Thyroid gland (tissue), 4 donors: ENCODE measurements around the gene ACTL8. TPM values are rescaled to one million over a fixed set of nuclear protein-coding genes. Genes with fewer than 3 reads are reported as not detected.

ENCODE experiments used
- DNase-seq, 2 donors: peaks; one replicate each; pipeline ENCODE4 v3.0.0-alpha.2; 2019
- H3K27ac ChIP-seq, 3 donors: fragments of 200-600 bp; sonication (generic); 1 replicate in 2 of 3; 2 replicates in 1 of 3; pipeline ENCODE4 v1.5.1; 2016 to 2019; ENCODE audit warnings: mild to moderate bottlenecking in 1 of 3, moderate library complexity in 1 of 3
- H3K27me3 ChIP-seq: fragments of 200-600 bp; sonication (generic); one replicate; pipeline ENCODE4 v1.5.1; 2019
- H3K36me3 ChIP-seq, 2 donors: fragments of 200-600 bp; sonication (generic); one replicate each; pipeline ENCODE4 v1.5.1; 2016 to 2019
- H3K4me1 ChIP-seq, 2 donors: fragments of 200-600 bp; sonication (generic); one replicate each; pipeline ENCODE4 v1.5.1; 2017 to 2019
- H3K4me3 ChIP-seq, 3 donors: fragments of 200-600 bp; sonication (generic); replicated peaks in 1 of 3; 1 replicate in 2 of 3; 2 replicates in 1 of 3; pipeline ENCODE4 v1.5.1; 2016; ENCODE audit warnings: mild to moderate bottlenecking in 1 of 3
- H3K9me3 ChIP-seq: fragments of 200-600 bp; sonication (generic); one replicate; pipeline ENCODE4 v1.5.1; 2017
- CTCF ChIP-seq, 6 experiments: fragments of 200-600 bp in 3 of 6; fragments of 450-650 bp in 3 of 6; sonication (generic) in 3 of 6; IDR thresholded peaks; one replicate each; pipeline ENCODE4 v1.5.1; 2016 to 2019; ENCODE audit warnings: antibody characterized with exemption in 6 of 6, mild to moderate bottlenecking in 2 of 6, inconsistent platforms in 1 of 6, moderate library complexity in 1 of 6
- POLR2A ChIP-seq, 2 donors: fragments of 450-650 bp; IDR thresholded peaks; one replicate each; pipeline ENCODE4 v1.6.1; 2017; ENCODE audit warnings: antibody characterized with exemption in 2 of 2, mild to moderate bottlenecking in 2 of 2, moderate library complexity in 1 of 2
- WGBS, 2 donors: methylation state at CpG; one replicate each; pipeline ENCODE4 v1.1.5; 2017; 5-methylcytosine and 5-hydroxymethylcytosine counted together
- intact Hi-C: fragments of 100-400 bp; cut with DNase I; formaldehyde crosslinking; loops from one replicate; pipeline ENCODE4 v1.15.1; 2023
- total RNA-seq, 4 donors: library from RNA; depleted of rRNA; stranded (reverse); fragments of >200 nt; gene quantifications; one replicate each; pipeline ENCODE4 v1.2.3, GENCODE V29; 2016

The ACTL8 gene
- total RNA-seq, 4 donors from 2014 or later: not detected

GRCh38 chr1:17734609-17735008 lies 20.5 kb upstream of the ACTL8 start:
- WGBS, 2 donors: 67 to 70% methylated on average over 7 of the region's 7 CpGs
- no peak for TF ChIP-seq CTCF (IDR thresholded peaks at IDR 0.05)
- TF ChIP-seq POLR2A (IDR thresholded peaks at IDR 0.05): no peak
- no peak for DNase-seq
- no peak overlapping the region for H3K27ac ChIP-seq
- H3K4me1 ChIP-seq: no peaks in the 10 kb centered on the region
- H3K36me3 ChIP-seq: no peaks in the 10 kb centered on the region
- H3K9me3 ChIP-seq: no peaks in the 10 kb centered on the region
- H3K4me3 ChIP-seq: no peak overlapping the region
- H3K27me3 ChIP-seq: no peaks in the 10 kb centered on the region
- intact Hi-C loops: no loop called here

- WGBS, 2 donors: 80 to 92% methylated on average over 2 of the region's 2 CpGs
- intact Hi-C loops: no loop called here
- H3K36me3 ChIP-seq: no peaks in the 10 kb centered on the region
- H3K27me3 ChIP-seq: no peaks in the 10 kb centered on the region
- no peak overlapping the region for H3K4me3 ChIP-seq
- no peak for DNase-seq
- no peak overlapping the region for H3K27ac ChIP-seq
- TF ChIP-seq CTCF (IDR thresholded peaks at IDR 0.05) (no peak), POLR2A (IDR thresholded peaks at IDR 0.05) (no peak)
- H3K4me1 ChIP-seq: no peaks in the 10 kb centered on the region
- no peaks in the 10 kb centered on the region for H3K9me3 ChIP-seq
These were observed 19.8 kb upstream of the ACTL8 start for GRCh38 chr1:17735348-17735747.

DNA sequence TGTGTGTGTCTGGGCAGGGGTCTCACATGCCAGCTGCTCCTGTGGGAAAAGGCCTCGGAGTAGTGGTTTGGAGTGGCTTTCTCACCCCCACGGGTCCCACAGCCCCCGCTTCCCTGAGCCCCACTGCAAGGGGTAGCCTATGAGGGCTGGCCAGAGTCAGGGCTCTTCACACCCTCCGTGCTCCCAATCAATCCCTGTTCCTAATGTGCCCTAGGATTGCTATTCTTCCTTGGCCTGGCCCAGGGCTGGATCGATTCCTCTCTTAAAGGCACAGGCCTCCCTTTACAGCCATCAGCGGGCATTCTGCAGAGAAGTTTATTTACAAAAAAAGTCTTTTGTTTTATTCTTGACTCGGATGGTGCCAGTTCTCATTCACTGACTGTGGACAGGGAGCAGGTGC lies 19.3 kb upstream of the ACTL8 start:
- Histone ChIP-seq H3K27ac (no peak overlapping the region), H3K4me1 (no peaks in the 10 kb centered on the region), H3K36me3 (no peaks in the 10 kb centered on the region), H3K27me3 (no peaks in the 10 kb centered on the region), H3K9me3 (no peaks in the 10 kb centered on the region), H3K4me3 (no peak overlapping the region)
- intact Hi-C loops: no loop called here
- TF ChIP-seq CTCF (IDR thresholded peaks at IDR 0.05) (no peak), POLR2A (IDR thresholded peaks at IDR 0.05) (no peak)
- no peak for DNase-seq
- 57 to 64% methylated on average over 7 of the region's 7 CpGs for WGBS, 2 donors

- no peaks in the 10 kb centered on the region for H3K9me3 ChIP-seq
- 79 to 80% methylated on average over 6 of the region's 6 CpGs for WGBS, 2 donors
- TF ChIP-seq POLR2A (IDR thresholded peaks at IDR 0.05) (no peak), CTCF (IDR thresholded peaks at IDR 0.05) (no peak)
These were observed 18.5 kb upstream of the ACTL8 start for GRCh38 chr1:17736625-17737024.

DNA sequence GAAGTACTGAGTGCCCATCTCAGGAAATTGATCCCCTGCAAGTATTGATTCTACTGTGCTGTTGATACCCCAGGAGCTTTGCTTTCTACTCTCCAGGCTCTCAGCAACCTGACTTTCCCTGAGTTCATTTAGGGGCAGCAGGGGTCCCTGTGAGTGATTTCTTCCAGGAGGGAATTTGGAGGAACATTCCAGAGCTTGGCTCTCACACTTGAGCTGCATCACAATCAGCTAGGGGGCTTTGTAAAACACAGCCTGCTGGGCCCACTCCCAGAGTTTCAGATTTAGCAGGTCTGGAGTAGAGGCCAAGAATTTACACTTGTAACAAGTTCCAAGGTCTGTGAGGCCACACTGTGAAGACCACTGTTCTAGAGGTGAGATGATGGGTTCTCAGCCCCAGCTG lies 16.1 kb upstream of the ACTL8 start:
- intact Hi-C loops: no loop called here
- DNase-seq: no peak
- Histone ChIP-seq H3K27ac (no peak overlapping the region), H3K4me3 (no peak overlapping the region), H3K9me3 (no peaks in the 10 kb centered on the region), H3K27me3 (no peaks in the 10 kb centered on the region), H3K4me1 (no peaks in the 10 kb centered on the region), H3K36me3 (no peaks in the 10 kb centered on the region)
- TF ChIP-seq POLR2A (IDR thresholded peaks at IDR 0.05) (no peak), CTCF (IDR thresholded peaks at IDR 0.05) (no peak)

More at GRCh38 chr1:17736625-17737024, 18.5 kb upstream of the ACTL8 start:
- intact Hi-C loops: no loop called here
- Histone ChIP-seq H3K4me3 (no peak overlapping the region), H3K27ac (no peak overlapping the region), H3K27me3 (no peaks in the 10 kb centered on the region), H3K4me1 (no peaks in the 10 kb centered on the region), H3K36me3 (no peaks in the 10 kb centered on the region)
- DNase-seq: no peak
